ENCODE measurements around the gene AKT1.

AKT1 gene

GRCh38 chr14:104799244-104800014, 3.9 kb upstream of the AKT1 start:
- no peak for DNase-seq (ENCODE audit: low read depth in 2 of 2)

GRCh38 chr14:104798300-104799243, 3.0 kb upstream of the AKT1 start:
- no peak for DNase-seq (ENCODE audit: low read depth in 2 of 2)

GRCh38 chr14:104797115-104798044, 1.8 kb upstream of the AKT1 start:
- DNase-seq (ENCODE audit: low read depth in 2 of 2) = no peak

GRCh38 chr14:104796687-104797081, 1.1 kb upstream of the AKT1 start:
- DNase-seq (ENCODE audit: low read depth in 2 of 2) = no peak

- peak; percentile 52 to 70 for DNase-seq (ENCODE audit: low read depth in 2 of 2)
These were observed 486 bp upstream of the AKT1 start for GRCh38 chr14:104795781-104796686.

GRCh38 chr14:104794631-104794992, 936 bp downstream of the AKT1 start:
- DNase-seq (ENCODE audit: low read depth in 2 of 2) = no peak

- DNase-seq (ENCODE audit: low read depth in 2 of 2) = peak in 1 of 2 donors; percentile 29
These were observed 1.4 kb downstream of the AKT1 start for GRCh38 chr14:104794099-104794498.

- DNase-seq (ENCODE audit: low read depth in 2 of 2) = no peak
These were observed 1.9 kb downstream of the AKT1 start for GRCh38 chr14:104793703-104793959.

GRCh38 chr14:104792945-104793702, 2.4 kb downstream of the AKT1 start:
- DNase-seq (ENCODE audit: low read depth in 2 of 2) = no peak

GRCh38 chr14:104792101-104792884, 3.3 kb downstream of the AKT1 start:
- no peak for DNase-seq (ENCODE audit: low read depth in 2 of 2)

GRCh38 chr14:104791425-104791824, 4.1 kb downstream of the AKT1 start:
- no peak for DNase-seq (ENCODE audit: low read depth in 2 of 2)

- no peak for DNase-seq (ENCODE audit: low read depth in 2 of 2)
These were observed 5.5 kb downstream of the AKT1 start for GRCh38 chr14:104789752-104790743.

- no peak for DNase-seq (ENCODE audit: low read depth in 2 of 2)
These were observed 6.5 kb downstream of the AKT1 start for GRCh38 chr14:104788873-104789663.

GRCh38 chr14:104788161-104788818, 7.3 kb downstream of the AKT1 start:
- no peak for DNase-seq (ENCODE audit: low read depth in 2 of 2)

GRCh38 chr14:104787736-104788135, 7.8 kb downstream of the AKT1 start:
- no peak for DNase-seq (ENCODE audit: low read depth in 2 of 2)

GRCh38 chr14:104786726-104787675, 8.5 kb downstream of the AKT1 start:
- no peak for DNase-seq (ENCODE audit: low read depth in 2 of 2)

Data from stimulated activated CD4-positive, alpha-beta T cell treated with anti-CD3 and anti-CD28 coated beads, Interleukin-1b, Interleukin-23, amount 100 ng/mL, for 4 hours (primary cell).